ENCODE data around the gene ACE.

The ACE gene

GRCh38 chr17:63492940-63493339 is 16.1 kb downstream of the ACE start:
- H3K4me2 ChIP-seq, result no peak overlapping the region
- no peak overlapping the region for H3K4me3 ChIP-seq (IDR thresholded peaks at IDR 0.05; ENCODE audit: insufficient read depth, low read depth, low read length)
- H3K4me1 ChIP-seq (ENCODE audit: low read depth, poor library complexity, severe bottlenecking), result no peaks in the 10 kb centered on the region
- no peaks in the 10 kb centered on the region for H4K20me1 ChIP-seq (ENCODE audit: insufficient read depth)
- no peak overlapping the region for H3K27ac ChIP-seq
- H3K27me3 ChIP-seq (ENCODE audit: insufficient read depth, low read depth), result peaks cover 79% of the 10 kb centered on the region
- H3K36me3 ChIP-seq (ENCODE audit: insufficient read depth), result no peaks in the 10 kb centered on the region
- H3K79me2 ChIP-seq (ENCODE audit: insufficient read depth, low read depth), result no peaks in the 10 kb centered on the region
- H2AFZ ChIP-seq (ENCODE audit: low read depth), result no peak overlapping the region
- TF ChIP-seq CTCF (conservative IDR thresholded peaks at IDR 0.05; ENCODE audit: low read depth, low read length), result no peak
- no peak overlapping the region for H3K9ac ChIP-seq

GRCh38 chr17:63493411-63493810 is 16.6 kb downstream of the ACE start:
- Histone ChIP-seq H3K4me1 (ENCODE audit: low read depth, poor library complexity, severe bottlenecking) (no peaks in the 10 kb centered on the region), H3K27me3 (ENCODE audit: insufficient read depth, low read depth) (peaks cover 77% of the 10 kb centered on the region), H4K20me1 (ENCODE audit: insufficient read depth) (no peaks in the 10 kb centered on the region), H3K79me2 (ENCODE audit: insufficient read depth, low read depth) (no peaks in the 10 kb centered on the region), H3K4me3 (IDR thresholded peaks at IDR 0.05; ENCODE audit: insufficient read depth, low read depth, low read length) (no peak overlapping the region), H3K36me3 (ENCODE audit: insufficient read depth) (no peaks in the 10 kb centered on the region), H2AFZ (ENCODE audit: low read depth) (no peak overlapping the region), H3K27ac (no peak overlapping the region), H3K4me2 (no peak overlapping the region), H3K9ac (no peak overlapping the region)
- no peak for TF ChIP-seq CTCF (conservative IDR thresholded peaks at IDR 0.05; ENCODE audit: low read depth, low read length)

- Histone ChIP-seq H3K27ac (no peak overlapping the region), H3K36me3 (ENCODE audit: insufficient read depth) (no peaks in the 10 kb centered on the region), H3K9ac (no peak overlapping the region), H3K4me1 (ENCODE audit: low read depth, poor library complexity, severe bottlenecking) (no peaks in the 10 kb centered on the region), H3K4me2 (no peak overlapping the region), H2AFZ (ENCODE audit: low read depth) (no peak overlapping the region), H3K27me3 (ENCODE audit: insufficient read depth, low read depth) (peaks cover 75% of the 10 kb centered on the region), H3K4me3 (IDR thresholded peaks at IDR 0.05; ENCODE audit: insufficient read depth, low read depth, low read length) (no peak overlapping the region), H4K20me1 (ENCODE audit: insufficient read depth) (no peaks in the 10 kb centered on the region), H3K79me2 (ENCODE audit: insufficient read depth, low read depth) (no peaks in the 10 kb centered on the region)
- no peak for TF ChIP-seq CTCF (conservative IDR thresholded peaks at IDR 0.05; ENCODE audit: low read depth, low read length)
These were observed 17.6 kb downstream of the ACE start for GRCh38 chr17:63494300-63494928.

GRCh38 chr17:63495491-63495890 is 18.6 kb downstream of the ACE start:
- Histone ChIP-seq H2AFZ (ENCODE audit: low read depth) (no peak overlapping the region), H3K4me1 (ENCODE audit: low read depth, poor library complexity, severe bottlenecking) (no peaks in the 10 kb centered on the region), H3K36me3 (ENCODE audit: insufficient read depth) (no peaks in the 10 kb centered on the region)

More at GRCh38 chr17:63495491-63495890, 18.6 kb downstream of the ACE start:
- Histone ChIP-seq H3K27ac (no peak overlapping the region), H3K27me3 (ENCODE audit: insufficient read depth, low read depth) (peaks cover 64% of the 10 kb centered on the region), H4K20me1 (ENCODE audit: insufficient read depth) (no peaks in the 10 kb centered on the region), H3K4me2 (no peak overlapping the region), H3K4me3 (IDR thresholded peaks at IDR 0.05; ENCODE audit: insufficient read depth, low read depth, low read length) (no peak overlapping the region), H3K79me2 (ENCODE audit: insufficient read depth, low read depth) (no peaks in the 10 kb centered on the region), H3K9ac (no peak overlapping the region)
- no peak for TF ChIP-seq CTCF (conservative IDR thresholded peaks at IDR 0.05; ENCODE audit: low read depth, low read length)

All from KMS-11 (cell line).